Stimulated activated CD8-positive, alpha-beta memory T cell treated with anti-CD3 and anti-CD28 coated beads, Interleukin-4, amount 100 ng/mL, for 1 hour (primary cell): ENCODE data around the gene CABLES1.

Source experiments
- DNase-seq, 2 donors: peaks; one replicate each; pipeline ENCODE4 v3.0.0-alpha.2; 2020; ENCODE audit warnings: low read depth in 2 of 2, low spot score in 1 of 2

The CABLES1 gene

DNA sequence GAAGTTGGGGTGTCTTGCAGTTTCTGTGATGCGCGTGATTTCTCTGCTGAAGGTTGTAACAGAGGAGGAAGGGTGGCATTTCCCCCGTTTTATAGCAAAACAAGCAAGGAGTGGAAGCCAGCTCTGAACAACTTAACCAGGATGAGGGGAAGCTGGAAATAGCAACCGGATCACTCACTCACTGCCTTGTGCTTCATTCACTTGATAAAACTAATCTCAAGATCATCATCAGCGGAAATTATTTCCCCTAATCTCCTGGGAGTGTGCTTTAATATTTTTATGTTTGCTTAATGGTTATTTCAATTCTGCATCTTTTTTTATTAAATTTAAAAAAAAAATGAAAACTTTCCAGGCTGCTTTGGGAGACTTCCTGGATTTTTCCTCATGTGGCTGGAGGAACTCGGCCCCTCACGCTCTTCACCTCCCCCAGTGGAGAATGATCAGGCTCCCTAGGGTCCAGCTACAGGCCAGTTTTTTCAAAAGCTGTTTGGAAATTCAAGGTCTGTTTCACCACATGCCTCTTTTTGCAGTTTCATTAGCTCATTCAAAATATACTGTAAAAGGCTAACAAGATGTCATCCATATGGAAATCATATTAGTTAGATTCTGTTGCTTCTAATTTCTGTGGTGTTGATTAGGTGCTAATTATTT is 31.7 kb downstream of the CABLES1 start:
- no peak for DNase-seq

DNA sequence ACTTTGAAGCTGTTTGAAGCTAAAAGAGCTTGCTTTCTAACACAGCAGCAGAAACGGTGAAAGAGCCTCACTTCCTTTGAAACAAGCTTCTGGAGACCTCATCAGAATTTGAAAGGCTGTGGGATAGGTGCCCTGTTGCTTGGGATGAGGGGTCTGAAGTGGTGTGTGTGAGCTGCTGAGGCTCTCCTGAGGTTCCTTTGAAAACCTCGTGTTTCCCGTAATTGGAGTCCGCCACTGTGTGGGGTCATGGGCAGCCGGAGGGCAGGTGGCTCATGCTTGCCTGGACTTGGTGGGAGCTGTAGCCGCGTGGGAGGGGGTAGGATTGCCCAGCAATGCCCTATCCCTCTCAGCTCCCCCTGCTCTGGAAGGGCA is 34.4 kb downstream of the CABLES1 start:
- no peak for DNase-seq

DNA sequence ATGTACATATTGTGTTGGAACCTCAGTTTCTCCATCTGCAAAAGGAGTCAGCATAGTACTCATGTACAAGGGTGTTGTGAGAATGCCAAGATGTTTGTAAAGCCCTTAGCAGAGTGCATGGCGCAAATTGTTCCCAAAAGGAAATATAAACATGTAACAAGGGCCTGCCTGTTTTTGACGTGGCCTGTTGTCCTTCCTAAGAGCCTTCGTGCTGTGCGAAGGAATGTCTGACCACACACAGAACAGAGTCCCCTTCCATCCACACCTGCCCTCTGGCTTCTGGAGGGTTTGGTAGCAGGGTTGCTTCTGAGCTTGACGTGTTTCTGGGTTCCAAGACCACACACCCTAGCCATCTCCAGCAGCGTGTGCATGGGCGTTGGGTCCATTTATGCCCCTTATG is 34.9 kb downstream of the CABLES1 start:
- DNase-seq, result no peak

DNA sequence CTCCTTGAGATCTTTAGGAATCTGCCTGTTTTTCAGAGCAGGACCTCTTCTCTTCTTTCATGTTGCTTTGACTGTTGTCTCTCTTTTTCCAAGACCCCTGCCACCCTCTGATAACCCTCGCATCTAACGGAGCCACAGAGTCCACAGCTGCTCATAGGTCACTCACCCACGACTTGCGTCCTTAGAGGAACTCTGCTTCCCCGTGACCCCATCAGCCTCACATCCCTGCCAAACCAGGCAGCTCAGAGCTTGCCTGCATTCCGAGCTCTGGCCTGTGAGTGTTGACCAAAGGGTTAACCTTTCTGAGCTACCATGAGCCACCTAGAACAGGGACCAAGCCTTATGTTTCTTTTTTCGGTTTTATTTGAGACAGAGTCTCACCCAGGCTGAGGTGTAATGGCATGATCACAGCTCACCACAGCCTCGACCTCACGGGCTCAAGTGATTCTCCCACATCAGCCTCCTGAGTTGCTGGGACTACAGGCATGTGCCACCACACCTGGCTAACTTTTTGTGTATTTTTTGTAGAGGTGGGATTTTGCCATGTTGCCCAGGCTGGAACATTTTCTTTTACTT is 36.4 kb downstream of the CABLES1 start:
- DNase-seq, result no peak

DNA sequence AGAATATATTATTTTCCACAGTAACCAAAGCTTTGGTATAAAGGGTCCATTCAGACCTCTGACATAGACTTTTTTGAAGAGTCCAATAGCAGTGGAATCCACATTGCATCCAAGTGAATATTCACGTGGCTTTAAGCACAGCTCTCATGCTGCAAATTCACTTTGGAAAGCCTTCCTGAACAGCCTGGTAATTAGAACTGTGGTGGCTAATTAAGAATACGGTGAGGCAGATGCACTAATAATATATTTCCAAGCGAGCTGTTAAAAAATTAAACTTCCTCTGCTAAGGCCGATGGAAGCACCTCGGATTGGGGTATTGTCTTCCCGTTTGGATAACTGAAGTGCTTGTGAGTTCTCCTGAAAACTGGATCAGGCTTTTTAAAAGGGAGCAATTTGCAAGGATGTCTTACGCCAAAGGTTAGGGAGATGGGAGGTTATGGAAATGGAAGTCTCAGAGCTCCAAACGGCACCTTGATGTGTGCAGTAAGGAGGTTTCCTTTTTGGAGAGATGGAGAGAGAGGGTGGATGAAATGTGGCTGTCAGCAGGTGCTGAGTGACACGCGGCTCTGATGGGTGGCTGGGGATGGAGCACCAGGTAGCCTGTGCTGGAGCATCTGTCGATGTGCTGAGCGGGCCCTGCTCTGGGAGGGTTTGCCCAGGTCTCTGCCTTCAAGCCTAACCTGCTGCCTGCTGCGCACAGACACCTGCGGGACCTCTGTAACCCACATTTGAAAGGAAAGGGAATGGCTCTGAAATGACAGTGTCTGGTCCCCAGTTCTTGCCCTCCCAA is 37.5 kb downstream of the CABLES1 start:
- DNase-seq, result no peak

DNA sequence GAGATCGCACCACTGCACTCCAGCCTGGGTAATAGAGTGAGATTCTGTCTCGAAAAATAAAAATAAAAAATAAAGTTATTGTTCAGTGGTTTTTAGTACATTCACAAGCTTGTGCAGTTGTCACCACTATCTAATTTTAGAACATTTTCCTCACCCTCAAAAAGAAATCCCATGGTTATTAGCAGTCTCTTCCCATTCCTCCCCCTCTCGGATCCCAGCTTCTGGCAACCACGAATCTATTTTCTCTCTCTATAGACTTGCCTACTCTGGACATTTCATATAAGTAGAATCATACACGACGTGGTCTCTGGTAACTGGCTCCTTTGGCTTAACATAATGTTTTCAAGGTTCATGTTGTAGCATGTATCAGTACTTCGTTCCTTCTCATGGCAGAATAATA is 38.6 kb downstream of the CABLES1 start:
- DNase-seq, result no peak

DNA sequence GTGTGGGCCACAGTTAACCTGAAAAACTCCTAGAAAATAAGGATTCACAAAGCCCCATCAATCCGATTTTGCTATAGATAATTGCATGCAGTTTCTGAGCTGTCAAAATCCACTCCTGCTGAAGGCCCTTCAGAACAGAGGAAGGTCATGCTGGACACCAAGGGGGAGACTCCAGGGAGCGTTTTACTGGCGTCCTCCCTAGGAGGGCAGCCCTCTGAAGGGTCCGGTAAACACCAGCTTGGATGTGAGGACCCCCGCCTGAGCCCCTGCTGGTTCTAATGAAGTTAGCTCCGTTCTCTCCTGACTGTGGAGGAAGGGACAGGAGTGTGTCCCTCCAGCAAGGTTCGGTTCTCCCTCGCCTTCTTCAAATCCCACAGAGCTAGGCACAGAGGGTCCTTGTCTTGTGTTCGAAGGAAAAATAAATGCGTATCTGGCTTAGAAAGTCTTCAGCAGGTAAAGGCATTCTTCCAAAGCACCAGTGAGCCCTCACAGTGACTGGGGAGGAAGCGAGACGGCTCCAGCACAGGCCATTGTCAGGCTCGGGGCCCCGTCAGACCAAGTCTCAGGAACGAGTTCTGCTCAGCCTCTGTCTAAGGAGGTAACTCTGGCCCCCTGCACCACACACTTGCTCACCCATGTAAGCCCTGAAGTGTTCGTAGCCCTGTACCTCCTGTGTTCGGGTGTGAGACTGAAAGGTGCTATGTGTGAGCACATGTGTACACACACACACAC is 41.6 kb downstream of the CABLES1 start:
- DNase-seq, result no peak

DNA sequence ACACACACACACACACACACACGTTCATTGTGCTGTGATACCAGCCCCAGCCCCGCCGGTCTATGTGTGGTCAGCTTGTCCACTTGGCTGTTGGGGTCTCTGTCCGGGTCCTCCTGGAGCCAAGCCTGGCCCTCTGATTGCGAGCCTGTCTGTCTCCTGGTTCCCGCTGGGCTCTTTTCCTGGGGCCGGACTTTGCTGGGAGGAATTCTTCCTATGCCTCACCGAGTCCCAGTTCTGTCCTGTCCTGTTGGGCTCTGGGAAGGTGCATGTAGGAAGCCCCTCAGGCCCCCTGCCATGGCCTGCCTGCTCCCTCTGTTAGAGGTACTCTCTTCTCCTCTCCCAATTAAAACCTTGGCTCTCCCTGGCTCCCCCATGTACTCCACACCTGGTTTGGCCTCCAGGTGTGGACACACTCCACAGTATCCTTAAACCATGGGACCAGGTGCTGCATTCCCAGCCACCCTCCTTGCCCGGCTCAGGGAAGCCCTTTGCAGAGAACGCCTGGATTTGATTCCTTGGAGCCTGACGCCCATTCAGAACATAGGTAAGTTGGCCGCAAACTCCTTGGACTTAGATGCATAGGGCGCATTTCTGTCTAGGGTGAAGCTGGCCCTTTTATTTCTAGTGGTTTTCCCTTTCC is 42.3 kb downstream of the CABLES1 start:
- DNase-seq, result no peak

DNA sequence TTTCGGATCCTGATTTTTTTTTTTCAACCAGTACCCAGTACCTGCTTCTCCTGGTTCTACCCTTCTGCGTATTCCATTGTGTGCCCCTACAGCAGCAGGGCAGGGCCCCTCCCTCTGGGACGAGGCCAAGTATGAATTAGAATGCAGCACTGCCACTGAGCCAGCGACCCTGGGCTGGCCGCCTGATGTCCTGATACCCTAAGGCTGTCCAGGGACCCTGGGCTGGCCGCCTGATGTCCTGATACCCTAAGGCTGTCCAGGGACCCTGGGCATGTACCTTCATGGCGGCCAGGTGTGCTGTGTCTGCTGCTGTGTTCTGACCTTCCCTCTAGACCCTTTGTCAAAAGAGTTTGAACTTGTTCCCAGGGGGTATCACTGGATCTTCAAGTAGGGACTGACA is 42.9 kb downstream of the CABLES1 start:
- DNase-seq, result no peak

DNA sequence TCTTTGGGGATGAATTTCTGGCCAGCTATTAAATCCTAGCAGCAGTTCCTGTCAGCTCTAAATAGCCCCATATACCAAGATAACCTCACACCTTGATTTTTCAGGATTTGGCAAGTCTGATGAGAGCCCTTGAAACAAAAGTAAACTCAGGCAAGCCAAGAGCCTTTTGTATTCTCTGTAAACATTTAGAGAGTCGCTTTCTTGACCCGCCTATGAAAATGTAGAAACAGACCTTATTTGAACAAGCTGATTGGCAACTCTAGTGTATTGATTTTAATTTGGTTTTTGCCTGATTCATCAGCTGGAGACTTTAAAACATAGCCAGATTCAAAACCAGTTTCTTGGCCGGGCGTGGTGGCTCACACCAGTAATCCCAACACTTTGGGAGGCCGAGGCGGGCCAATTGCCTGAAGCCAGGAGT is 43.4 kb downstream of the CABLES1 start:
- no peak for DNase-seq

DNA sequence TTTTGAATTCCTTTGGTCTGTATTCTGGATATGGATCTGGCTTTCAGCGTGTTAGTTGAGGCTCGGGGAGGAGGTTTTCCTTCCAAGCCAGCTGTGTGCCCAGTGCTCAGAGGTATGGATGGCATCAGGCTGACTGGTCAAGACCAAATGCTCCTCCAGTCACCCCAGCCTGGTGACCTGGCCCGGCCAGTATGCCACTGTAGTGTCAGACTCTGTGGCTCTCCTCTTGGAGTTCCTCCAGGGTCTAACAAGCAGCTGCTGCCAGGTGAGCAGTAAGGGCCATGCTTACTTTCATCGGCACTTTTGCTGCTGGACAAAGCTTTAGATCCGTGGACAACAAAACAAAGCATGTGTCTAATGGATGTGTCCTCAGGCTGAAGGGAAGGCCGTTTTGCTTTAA is 44.1 kb downstream of the CABLES1 start:
- no peak for DNase-seq

DNA sequence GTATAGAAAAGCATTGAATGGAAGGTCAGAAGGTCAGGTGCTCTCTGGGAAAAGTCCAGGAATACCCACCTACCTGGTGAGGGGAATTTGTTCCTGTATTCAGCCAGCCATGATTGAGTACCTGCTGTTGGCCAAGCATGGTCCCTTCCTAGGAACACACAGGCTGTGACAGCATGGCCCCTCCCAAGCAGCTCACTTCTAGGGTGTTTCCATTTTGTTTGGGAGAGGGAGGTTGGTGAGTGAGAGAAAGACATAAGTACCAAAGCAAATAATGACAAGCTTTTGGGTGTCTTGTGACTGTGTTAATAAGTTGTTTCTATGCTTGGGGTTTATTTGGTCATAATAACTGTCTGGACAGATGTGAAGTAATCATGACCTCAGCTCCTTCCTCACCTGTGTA is 46.3 kb downstream of the CABLES1 start:
- no peak for DNase-seq

DNA sequence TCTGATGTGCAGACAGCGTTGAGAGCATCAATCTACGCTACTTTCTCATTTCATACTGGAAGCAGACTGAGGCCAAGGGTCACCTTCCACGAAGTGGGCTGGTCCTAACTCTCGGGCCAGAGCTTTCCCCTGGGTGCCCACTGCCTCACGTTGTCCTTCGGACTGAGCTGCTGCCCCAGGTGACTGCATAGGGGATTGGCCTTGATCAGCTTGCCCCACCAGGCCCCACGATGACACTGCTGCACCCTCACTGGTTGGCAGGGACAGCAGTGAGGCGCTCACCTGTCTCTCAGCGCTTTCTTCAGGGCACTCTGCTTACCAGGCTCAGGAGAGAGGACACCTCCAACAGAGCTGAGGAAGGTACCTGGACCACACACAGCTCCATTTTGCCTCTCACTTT is 47.3 kb downstream of the CABLES1 start:
- no peak for DNase-seq

DNA sequence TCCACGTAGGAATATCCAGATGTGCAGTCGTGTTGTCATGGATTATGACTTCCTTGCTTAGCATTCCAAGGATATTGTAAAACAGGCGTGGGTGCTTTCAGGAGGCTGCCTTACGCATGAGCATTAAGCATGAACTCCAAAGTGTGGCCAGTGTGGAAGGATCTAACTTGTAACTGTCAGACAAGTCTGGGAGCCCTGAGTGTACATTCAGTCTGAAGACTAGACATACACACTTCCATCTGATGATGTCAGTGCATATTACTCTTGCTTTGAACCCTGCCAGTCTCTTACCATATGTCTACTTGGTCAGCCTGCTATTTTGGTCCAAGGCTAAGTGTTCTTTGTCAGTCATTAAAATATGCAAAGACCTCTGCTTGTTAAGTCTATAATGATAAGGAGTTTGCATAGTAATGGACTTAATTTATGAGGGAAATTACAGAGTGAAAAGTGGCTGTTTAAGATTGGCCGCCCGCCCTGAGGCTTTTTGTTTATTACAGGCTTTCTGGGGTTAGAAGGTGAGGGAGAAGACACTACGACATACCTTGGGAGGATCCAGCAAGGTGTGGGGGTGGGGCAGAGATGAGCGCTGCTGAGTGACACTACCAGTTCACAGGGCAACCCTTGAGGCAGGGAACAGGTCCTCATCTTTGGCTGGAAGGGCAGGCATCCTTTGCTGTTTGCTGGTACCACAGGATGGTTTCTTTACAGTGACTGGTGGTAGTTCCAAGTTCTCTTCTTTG is 48.3 kb downstream of the CABLES1 start:
- no peak for DNase-seq

DNA sequence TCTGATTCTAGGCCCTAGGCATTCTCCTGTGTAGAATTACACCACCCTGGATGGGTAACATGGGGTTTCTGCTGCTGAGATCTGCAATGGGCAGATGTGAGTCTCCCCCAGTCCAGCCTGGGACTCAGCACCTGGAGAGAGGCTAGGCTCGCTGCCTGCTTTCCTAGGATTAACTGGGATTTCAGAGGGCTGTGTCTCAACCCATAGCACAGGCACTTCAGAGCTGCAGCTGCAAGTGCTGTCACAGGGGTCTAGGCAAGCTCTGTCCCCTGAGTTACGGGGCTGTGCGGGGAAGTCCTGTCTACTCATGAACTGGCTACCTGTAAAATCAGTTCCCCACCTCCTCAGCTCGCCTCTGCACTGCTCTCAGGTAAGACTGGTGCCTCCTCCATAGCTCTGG is 51.5 kb downstream of the CABLES1 start:
- no peak for DNase-seq

DNA sequence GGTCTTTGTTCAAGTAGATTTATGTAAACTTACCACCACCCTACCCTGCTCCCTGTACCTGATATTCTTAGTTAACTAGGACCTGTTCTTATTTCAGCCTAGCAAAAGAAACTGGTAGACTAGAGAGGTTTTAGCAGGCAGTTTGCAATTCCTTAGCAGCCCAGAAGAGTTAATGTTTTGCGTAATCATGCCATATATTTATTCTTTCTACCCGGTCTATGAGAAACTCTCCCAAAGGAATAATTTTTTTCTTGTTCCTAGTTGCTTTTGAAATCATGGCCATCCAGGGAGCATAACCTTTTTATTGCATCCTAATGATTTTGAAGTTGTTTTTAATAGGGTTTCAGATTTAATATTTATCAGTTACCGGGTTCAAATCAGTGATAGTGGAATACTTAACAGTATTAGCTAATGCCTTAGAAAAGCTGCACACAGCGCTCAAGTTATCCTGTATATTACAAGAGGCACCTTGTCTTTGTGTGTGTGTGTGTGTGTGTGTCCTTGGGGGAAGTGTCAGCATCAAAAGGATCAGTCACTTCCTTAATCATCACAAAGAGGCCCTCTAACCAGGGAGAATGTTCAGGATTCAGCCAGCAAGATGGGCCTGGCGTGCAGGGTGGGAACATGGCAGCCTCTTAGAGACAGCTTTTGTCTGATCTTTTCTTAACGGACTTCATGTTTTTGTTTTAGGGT is 52.9 kb downstream of the CABLES1 start:
- DNase-seq, result no peak

DNA sequence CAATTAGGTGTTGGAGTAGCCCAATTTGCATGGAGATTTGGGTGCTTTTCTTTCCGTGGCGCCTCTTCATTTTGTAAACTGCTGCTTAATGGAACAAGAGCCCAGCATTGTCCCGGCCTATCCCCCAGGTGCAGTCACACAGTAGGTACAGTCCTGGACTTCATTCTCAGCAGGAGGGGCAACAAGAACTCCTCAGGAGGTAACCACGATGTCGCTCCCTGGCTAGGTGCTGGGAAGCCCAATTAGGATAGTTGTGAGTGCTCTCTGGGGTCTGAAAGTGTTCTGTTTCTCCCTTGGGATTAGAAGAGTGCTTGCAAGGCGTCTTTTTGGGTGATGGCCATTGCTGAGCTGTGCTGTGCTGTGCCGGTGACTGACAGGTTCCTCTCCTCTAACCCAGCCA is 53.8 kb downstream of the CABLES1 start:
- DNase-seq, result no peak

DNA sequence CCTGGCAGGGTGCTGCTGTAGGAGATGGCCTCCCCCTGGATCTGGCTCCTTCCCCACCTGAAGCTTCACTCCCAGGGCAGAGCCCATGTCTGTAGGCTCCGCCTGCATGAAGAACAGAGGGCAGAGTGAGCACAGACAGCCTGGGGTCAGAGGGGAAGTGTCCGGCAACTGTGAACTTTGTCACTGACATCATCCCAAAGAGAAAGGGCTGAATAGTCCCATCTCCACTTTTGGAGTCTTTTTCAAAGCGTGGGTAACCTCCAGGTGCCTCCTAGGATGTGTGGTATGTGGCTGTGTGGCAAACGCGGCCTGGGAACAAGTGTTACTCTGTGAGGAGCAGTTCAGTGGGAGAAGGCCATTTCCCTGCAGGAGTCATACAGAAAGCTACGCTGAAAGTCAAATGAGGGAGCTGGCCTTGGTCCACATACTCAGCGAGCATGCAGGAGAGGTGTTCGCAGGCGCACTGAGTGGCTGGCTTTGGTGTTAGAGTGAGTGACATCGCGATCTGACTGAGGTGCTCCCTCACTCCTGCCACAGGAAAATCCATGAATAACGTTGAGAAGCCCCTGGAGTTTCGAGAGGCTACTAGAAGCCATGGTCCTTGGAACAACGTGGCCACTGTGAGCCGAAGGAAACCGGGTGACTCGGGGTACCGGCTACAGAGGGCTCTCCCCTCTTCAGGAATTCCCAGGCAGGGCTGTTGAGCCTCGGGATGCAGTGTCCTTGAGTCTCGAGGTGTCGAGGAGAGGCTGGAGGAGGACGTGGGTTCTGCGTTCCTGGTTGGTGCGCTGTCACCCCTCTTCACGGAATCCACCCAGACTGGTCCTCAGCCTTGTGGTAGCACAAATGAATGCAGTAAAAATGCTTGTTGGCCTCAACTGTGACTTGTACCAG is 54.7 kb downstream of the CABLES1 start:
- DNase-seq, result no peak

DNA sequence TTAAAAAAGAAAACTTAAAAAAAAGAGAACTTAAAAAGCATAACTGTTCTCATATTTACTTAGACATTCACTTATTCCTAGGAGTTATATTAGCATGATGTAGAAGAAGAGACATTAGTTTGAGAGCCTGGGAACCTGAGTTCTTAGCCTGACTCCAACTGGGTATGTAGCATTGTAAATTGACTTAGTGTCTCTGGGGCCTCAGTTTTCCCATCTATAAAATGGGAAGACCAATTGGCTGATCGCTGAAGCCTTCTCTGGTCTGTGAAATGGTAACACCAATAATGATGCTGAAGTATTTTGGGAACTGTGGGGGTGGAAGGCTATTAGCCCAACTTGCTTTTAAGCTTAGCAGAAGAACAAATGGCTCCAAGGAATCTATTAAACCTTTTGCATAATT is 55.9 kb downstream of the CABLES1 start:
- no peak for DNase-seq
